Measurements from ENCODE around the gene BRD2.

Gene BRD2

DNA sequence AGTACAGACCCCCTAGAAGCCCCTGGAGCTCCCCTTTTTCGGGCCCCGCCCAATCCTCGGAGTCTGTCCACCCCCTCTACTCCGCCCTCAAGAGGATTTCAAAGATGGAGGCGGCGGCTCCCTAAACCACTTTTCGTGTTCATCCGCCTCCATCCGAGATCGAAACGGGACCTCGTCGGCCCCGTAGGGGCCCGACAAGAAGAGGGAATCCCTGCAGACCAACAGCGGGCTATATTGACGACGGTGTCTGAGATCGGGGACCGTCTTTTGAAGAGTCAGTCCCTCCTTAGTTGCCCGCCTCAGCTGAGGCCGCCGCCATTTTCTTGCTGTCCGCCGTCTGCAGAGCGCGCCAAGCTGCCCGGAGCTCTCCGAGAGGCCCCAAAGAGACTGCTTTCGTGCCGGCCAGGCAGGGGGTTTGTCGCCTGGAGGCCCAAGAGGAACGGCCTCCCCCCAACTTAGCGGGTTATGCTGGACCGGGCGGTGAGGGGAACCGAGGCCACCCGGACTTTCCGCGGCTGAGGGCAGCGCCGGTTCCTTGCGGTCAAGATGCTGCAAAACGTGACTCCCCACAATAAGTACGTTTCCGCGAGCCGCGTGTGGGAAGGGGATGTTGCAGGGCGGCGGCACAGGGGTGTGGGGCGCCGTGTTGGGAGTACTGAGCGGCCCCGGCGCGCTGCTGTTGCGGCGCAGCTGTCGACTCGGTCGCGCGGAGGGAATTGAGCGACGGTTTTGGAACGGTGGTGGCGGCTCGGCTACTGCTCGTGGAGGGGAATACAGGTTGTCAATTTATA is 4.2 kb downstream of the BRD2 start:
- peak; percentile 27 for DNase-seq (ENCODE audit: low spot score)

DNA sequence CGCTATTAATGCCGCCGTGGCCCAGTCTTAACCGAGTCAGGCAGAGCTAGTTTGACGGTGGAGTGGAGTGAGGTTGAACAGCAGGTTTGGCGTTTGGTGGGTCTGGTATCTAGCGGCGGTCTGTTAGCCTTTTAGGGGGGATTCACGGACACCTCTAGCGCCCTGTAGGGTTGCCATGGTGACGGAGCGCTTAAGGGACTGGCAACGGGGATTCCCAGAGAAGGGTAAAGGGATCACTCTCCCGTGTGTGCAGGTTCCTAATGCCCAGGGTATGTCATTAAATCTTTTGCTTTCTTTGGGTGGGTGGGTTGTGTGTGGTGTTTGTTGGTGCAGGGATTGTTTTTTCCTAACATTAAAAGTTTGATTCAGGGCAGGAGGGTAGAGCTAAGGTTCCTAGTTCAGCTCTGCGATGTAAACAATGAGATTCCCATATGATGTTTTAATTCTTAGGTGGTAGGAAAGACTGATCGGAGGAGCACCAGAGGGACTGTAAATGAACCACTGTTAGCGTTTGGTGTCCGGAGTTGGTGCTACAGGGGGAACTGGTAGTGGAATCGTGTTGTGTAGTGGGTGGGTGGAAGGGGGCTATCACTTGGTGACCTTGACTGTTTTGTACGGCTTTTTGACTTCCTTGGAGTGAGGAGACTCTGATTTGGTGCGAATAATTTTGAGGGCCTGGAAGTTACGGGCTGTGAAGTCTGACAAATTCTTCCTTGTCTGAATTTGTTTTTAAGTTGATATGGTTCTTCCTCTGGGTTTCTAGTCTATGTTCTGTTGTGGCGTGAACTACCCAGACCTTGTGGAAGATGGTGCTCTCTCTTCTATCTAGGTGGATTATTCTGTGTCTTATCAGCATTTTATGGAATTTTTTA is 5.0 kb downstream of the BRD2 start:
- peak; percentile 57 for DNase-seq (ENCODE audit: low spot score)

DNA sequence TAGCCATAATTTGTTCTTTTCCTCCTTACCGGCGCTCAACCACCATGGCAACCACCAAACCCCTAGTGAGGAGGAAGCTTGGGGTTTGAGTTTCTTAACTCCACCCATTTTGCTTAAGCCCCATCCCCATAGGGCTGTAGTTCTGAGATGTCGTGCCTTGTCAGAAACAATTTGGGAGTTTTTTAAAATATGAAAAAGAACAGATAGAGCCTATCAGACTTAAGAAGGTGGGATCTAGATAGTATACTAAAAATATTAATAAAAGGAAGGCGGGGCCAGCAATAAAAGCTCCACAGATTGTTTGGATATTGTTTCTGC is 5.6 kb downstream of the BRD2 start:
- peak; percentile 51 for DNase-seq (ENCODE audit: low spot score)

DNA sequence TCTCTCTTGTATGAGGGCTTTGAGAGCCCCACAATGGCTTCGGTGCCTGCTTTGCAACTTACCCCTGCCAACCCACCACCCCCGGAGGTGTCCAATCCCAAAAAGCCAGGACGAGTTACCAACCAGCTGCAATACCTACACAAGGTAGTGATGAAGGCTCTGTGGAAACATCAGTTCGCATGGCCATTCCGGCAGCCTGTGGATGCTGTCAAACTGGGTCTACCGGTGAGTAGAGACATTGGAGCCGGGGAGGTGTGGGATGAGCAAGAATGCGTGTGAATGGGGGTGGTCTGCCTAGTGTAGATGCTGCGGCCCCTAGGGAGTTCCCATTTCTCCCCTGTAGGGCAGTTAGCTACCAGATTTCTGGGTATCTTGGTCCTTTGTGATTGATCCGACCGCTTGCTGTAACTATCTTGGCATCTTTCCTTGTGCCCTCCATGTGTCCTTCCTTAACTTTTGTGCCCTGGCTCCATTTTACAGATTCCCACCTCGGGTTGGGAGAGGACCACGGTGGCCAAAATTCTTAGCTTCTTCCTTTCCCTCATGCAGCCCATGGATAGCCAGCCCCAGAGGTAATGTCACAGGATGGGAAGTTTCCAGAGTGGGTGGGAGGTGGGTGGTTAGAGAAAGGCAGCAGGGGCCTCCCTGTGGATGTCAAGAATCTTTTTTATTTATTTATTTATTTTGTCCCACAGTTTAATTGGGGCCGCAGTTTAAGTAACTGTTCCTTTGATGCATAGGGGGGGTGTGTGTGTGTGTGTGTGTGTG is 6.3 kb downstream of the BRD2 start:
- DNase-seq (ENCODE audit: low spot score): no peak

DNA sequence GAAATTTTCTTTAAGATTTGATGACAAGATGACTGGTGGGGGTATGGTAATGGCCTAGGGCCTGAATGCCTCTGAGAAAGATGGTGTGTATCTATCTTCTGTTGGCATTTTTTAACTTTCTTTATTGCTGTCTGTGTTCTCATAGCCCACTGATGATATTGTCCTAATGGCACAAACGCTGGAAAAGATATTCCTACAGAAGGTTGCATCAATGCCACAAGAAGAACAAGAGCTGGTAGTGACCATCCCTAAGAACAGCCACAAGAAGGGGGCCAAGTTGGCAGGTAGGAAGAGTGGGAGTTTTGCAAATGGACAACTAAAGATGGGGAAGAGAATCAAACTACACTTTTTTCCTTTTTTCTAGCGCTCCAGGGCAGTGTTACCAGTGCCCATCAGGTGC is 7.5 kb downstream of the BRD2 start:
- DNase-seq (ENCODE audit: low spot score): no peak

DNA sequence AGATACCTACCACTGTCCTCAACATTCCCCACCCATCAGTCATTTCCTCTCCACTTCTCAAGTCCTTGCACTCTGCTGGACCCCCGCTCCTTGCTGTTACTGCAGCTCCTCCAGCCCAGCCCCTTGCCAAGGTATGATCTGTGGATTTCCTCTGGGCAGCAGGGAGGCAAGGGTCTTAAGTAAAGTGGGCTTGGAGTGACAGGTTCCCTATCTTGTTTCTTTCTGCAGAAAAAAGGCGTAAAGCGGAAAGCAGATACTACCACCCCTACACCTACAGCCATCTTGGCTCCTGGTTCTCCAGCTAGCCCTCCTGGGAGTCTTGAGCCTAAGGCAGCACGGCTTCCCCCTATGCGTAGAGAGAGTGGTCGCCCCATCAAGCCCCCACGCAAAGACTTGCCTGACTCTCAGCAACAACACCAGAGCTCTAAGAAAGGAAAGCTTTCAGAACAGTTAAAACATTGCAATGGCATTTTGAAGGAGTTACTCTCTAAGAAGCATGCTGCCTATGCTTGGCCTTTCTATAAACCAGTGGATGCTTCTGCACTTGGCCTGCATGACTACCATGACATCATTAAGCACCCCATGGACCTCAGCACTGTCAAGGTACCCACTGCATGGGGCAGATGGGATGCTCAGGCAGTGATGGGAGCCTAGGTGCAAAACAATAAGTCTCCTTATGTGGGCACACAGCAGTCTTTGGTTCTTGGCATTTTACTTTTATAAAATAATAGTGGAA is 8.1 kb downstream of the BRD2 start:
- peak; percentile 29 for DNase-seq (ENCODE audit: low spot score)

DNA sequence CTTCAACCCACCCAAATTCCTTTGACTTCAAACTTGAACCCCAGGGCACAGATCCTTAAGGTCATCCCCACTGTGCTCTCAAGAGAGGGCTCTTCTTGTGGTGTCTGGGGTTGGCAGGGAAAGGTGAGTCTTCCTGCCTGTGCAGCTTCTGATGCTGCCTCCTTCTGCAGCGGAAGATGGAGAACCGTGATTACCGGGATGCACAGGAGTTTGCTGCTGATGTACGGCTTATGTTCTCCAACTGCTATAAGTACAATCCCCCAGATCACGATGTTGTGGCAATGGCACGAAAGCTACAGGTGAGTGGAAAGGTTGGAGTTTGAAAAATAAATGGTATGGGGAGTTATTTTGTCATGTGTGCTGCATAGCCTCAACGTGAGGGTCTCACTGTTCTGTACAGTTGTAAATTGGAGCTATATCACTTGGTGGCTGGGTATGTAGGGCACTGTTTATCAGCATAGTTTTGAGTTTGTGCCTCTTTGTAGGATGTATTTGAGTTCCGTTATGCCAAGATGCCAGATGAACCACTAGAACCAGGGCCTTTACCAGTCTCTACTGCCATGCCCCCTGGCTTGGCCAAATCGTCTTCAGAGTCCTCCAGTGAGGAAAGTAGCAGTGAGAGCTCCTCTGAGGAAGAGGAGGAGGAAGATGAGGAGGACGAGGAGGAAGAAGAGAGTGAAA is 9.0 kb downstream of the BRD2 start:
- no peak for DNase-seq (ENCODE audit: low spot score)

DNA sequence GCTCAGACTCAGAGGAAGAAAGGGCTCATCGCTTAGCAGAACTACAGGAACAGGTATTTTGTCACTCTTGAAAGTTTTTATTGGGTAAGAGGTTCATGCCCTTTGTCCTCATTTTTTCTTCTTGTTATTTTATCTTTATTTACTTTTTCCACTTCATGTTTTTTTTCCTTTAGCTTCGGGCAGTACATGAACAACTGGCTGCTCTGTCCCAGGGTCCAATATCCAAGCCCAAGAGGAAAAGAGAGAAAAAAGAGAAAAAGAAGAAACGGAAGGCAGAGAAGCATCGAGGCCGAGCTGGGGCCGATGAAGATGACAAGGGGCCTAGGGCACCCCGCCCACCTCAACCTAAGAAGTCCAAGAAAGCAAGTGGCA is 9.5 kb downstream of the BRD2 start:
- DNase-seq (ENCODE audit: low spot score): no peak

DNA sequence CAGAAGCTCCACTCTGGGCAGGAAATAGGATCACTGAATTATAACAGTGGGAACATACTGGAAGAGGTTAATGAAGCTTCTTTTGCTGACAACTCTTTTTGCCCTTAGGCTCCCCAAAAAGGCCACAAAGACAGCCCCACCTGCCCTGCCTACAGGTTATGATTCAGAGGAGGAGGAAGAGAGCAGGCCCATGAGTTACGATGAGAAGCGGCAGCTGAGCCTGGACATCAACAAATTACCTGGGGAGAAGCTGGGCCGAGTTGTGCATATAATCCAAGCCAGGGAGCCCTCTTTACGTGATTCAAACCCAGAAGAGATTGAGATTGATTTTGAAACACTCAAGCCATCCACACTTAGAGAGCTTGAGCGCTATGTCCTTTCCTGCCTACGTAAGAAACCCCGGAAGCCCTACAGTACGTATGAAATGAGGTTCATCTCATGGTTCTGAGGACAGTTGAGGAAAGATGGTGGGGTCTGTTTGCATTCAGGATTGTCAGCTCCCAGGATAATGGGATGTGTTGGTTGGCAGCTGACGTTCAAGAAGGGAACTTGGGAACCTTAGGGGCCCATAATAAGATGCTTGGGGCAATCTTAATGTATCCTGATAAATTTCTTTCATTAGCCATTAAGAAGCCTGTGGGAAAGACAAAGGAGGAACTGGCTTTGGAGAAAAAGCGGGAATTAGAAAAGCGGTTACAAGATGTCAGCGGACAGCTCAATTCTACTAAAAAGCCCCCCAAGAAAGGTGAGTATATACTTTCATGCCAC is 11.5 kb downstream of the BRD2 start:
- DNase-seq (ENCODE audit: low spot score): no peak

DNA sequence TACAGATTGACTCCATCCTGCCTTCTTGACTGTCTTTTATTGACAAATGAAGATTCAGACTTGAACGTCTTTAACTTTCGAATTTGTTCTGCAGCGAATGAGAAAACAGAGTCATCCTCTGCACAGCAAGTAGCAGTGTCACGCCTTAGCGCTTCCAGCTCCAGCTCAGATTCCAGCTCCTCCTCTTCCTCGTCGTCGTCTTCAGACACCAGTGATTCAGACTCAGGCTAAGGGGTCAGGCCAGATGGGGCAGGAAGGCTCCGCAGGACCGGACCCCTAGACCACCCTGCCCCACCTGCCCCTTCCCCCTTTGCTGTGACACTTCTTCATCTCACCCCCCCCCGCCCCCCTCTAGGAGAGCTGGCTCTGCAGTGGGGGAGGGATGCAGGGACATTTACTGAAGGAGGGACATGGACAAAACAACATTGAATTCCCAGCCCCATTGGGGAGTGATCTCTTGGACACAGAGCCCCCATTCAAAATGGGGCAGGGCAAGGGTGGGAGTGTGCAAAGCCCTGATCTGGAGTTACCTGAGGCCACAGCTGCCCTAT is 12.2 kb downstream of the BRD2 start:
- peak; percentile 44 for DNase-seq (ENCODE audit: low spot score)

DNA sequence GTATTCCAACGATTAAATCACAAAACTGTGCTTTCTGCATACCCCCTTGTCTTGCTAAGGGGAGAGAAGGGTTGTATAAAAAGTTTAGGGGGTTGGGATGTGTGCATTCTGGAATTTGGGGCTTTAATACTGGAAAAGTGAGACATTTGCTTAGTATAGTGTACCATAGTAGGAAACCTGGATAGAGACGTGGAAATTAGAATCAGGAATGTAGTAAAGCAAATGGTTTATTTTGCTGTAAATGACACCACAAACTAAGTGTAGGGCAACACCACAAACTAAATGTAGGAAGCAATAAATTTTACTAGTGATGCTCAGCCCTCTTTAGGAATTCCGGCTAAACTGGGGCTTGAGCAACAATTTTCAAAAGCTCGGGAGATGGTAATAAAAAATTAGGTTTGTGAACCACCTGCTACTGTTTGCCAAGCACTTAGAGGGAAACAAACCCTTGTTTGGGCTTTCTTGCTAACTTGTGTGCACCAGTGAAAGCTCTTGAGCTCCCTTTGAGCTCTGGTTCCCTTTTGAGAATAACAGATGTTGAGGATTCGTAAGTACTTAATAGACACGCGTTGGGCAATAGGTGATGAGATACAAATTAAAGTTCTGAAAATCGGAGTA is 13.8 kb downstream of the BRD2 start:
- no peak for DNase-seq (ENCODE audit: low spot score)

DNA sequence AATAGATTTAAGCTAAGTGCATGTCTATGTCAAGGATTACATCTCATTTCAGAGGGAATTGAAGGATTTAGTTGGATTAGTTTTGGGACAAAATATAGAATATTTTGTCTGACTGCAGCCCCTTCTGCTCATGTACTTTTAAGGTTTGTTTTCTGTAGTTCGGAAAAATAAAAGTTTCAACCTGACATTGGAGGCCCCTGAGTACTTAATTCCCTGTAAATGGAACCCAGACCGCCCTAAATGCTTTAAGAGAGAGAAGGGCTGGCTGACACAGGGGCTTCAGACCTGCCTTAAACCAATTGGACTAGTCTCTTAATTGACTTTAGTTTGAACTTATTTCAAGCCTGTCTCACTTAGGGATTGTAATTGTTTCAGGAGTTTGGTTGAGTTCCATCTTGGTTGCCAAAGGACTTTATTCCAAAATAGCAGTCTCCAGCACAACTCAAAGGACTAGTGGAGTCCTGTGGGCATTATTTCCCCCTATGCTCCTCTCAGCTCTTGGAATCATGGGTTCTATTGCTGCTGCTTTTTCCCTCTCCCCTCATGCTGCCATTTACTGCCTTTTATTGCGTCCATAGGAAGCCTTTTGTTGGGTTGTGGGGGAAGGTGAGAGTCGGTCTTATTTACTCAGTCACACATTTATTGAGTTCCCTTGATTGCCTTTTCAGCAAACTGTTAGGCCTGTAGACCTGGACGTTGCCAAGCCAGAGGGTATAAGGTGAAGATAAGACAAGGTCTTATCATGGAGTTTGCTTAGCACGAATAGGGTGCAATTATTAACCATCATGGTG is 14.5 kb downstream of the BRD2 start:
- no peak for DNase-seq (ENCODE audit: low spot score)

DNA sequence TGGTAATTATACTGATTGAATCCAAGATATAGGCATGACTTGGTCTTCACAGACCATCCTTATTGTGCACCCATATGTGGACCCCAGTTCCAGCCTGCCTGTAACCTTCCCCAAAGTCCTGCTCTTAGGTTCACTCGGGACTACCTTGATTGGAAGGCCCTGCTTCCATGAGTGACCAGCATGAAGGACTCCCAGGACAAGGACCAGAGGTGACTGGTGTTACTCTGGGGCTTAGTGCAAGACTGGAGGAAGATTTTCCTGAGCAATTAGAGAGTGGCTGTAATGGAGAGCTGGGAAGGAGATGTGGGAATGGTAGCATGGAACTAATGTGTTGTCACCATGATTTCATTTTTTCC is 15.1 kb downstream of the BRD2 start:
- DNase-seq (ENCODE audit: low spot score): no peak

DNA sequence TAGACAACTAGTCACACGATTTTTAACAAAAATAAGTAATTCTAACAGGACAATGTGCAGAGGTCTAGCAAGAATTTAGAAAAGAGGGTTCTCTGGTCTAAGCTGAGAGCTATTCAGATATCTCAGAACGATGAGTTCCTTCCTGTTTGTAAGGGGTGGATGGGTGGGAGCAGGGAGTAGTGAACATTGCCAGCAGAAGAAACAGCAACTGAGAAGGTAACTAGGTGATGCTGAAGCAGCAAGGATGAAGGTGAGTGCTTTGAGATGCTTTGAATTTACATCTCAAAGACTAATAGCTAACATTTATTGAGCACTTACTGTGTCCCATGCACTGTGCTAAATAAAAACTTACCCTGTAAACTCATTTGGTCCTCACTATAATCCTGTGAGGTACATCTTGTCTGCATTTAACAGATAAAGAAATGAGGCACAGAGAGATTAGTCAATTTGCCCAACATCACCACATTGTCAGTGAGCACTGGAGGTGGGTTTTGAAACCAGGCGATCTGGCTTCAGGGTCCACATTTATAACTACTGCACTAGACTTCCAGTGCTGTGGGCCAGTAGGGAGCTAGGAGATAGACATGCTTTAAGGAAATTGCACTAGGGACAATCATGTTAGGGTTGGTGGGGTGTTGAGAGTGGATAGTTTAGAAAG is 15.7 kb downstream of the BRD2 start:
- DNase-seq (ENCODE audit: low spot score): no peak

DNA sequence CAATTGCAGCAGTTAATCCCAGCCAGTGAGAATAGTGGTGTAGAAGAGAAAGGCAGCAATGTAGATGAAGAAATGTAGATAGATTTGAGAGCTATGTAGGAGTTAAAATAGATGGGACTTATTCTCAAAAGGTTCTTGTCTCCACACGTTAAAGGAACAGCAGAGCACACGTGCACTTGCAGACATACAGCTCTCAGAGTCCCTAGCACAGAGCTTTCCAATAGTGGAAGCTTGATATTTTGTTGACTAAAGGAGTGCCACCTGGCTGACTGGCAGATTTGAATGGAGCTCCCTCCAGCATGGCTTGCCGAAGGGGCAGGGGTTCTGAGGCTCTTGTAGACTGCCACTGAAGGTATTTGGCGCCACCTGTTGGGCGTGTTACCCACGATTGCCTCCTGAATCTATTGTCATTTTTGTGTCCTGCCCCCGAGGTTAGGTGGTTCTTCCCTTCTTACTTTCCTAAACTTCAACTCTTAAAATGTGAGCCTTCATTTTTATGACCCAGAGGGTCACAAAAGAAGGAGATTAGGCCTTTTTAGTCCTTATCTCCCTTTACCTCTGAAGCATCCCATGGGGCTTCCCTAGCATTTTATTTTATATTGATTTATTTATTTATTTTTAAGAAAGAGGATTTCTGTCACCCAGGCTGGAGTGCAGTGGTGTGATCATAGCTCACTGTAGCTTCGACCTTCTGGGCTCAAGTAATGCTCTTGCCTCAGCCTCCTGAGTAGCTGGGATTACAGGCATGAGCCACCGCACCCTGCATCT is 16.4 kb downstream of the BRD2 start:
- peak; percentile 83 for DNase-seq (ENCODE audit: low spot score)

DNA sequence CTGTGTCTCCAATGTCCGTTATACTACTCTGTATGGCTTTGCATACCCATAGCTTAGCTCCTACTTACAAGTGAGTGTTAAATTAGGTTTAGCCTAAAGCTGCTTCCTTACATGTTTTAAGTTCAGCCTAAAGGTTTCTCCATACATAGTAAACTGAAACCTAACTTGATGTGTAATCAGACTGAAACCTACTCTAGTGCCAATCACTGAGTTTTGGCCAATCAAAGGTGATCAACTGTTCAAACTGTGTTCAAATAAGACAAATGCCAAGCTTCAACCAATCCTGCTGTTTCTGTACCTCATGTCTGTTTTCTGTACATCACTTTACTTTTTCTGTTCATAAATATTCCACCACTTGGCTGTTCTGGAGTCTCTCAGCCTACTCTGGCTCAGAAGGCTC is 21.0 kb downstream of the BRD2 start:
- no peak for DNase-seq (ENCODE audit: low spot score)

DNA sequence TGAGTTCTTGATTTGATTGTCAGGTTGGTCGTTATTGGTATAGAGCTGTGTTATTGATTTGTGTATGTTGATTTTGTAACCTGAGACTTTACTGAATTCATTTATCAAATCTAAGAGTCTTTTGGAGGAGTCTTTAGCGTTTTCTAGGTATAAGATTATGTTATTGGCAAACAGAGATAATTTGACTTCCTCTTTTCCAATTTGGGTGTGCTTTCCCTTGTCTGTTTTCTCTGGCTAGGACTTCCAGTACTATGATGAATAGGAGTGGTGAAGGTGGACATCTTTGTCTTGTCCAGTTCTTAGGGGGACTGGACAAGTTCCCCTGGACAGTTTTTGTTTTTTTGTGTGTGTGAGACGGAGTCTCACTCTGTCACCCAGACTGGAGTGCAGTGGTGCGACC is 23.6 kb downstream of the BRD2 start:
- no peak for DNase-seq (ENCODE audit: low spot score)

DNA sequence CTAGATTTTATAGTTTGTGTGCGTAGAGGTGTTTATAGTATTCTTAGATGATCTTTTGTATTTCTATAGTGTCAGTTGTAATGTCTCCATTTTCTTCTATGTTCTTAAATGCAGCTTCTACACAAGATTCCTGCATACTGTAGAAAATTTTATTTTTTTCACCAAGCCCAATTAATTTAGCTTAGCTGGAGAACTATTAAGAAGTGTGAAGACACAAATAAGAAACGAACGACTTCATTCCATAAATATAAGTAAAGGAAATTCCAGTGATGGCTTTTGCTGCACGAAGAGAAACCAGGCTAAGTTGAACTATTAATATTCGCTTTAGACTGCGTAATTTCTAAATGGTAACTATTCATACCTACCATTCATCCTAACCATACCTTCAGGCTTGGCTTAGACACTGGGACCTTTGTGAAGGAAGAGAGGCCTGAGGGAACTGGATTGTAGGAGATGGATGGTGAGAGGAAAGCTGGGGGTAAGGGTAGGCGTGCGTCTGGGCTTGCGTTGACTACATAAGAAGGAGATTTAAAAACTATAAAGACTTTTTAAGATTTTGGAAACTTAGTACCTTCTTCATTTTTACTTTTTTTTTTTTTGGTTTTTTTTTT is 25.1 kb downstream of the BRD2 start:
- no peak for DNase-seq (ENCODE audit: low spot score)

Data from kidney tubule cell (primary cell).